GM23338 (cell line): ENCODE measurements around the gene FMOD. TPM values are rescaled to one million over a fixed set of nuclear protein-coding genes. Genes with fewer than 3 reads are reported as not detected.

Experiments used
- ATAC-seq: fragments of 200-7000 bp; cut with Tn5 transposase; 3 replicates; pipeline ENCODE4 v1.9.1; 2020
- DNase-seq: peaks from one replicate; pipeline ENCODE4 v3.0.0-alpha.2; 2015; ENCODE audit warnings: low spot score
- H2AFZ ChIP-seq: fragments of 200-600 bp; sonication (generic); 2 replicates; pipeline ENCODE4 v1.8.0; 2016; ENCODE audit warnings: antibody characterized with exemption, mild to moderate bottlenecking, moderate library complexity
- H3F3A ChIP-seq: fragments of 200-600 bp; sonication (generic); replicated peaks from 2 replicates; pipeline ENCODE4 v1.8.0; 2017; ENCODE audit warnings: antibody characterized with exemption, mixed run types, low read depth
- H3K27ac ChIP-seq: fragments of 200-600 bp; sonication (generic); 2 replicates; pipeline ENCODE4 v1.6.1; 2016; ENCODE audit warnings: low read depth
- H3K27me3 ChIP-seq: fragments of 200-600 bp; sonication (generic); 2 replicates; pipeline ENCODE4 v1.8.0; 2016; ENCODE audit warnings: mild to moderate bottlenecking, mixed run types, moderate library complexity; ENCODE audit not compliant: insufficient read depth
- H3K36me3 ChIP-seq: fragments of 200-600 bp; sonication (generic); 2 replicates; pipeline ENCODE4 v1.8.0; 2016; ENCODE audit warnings: mild to moderate bottlenecking; ENCODE audit not compliant: insufficient read depth
- H3K4me1 ChIP-seq: fragments of 200-600 bp; sonication (generic); 2 replicates; pipeline ENCODE4 v1.8.0; 2016; ENCODE audit warnings: mild to moderate bottlenecking, moderate library complexity; ENCODE audit not compliant: insufficient read depth
- H3K4me2 ChIP-seq: fragments of 200-600 bp; sonication (generic); 2 replicates; pipeline ENCODE4 v1.7.1; 2017; ENCODE audit warnings: mixed run types
- H3K4me3 ChIP-seq: fragments of 200-600 bp; sonication (generic); 2 replicates; pipeline ENCODE4 v1.6.1; 2016; ENCODE audit warnings: mixed run types
- H3K79me2 ChIP-seq: fragments of 200-600 bp; sonication (generic); replicated peaks from 2 replicates; pipeline ENCODE4 v1.8.0; 2017; ENCODE audit warnings: mild to moderate bottlenecking; ENCODE audit not compliant: insufficient read depth
- H3K9me2 ChIP-seq: fragments of 200-600 bp; sonication (generic); 2 replicates; pipeline ENCODE4 v1.8.0; 2017; ENCODE audit not compliant: insufficient read depth
- H4K20me1 ChIP-seq: fragments of 200-600 bp; sonication (generic); replicated peaks from 2 replicates; pipeline ENCODE4 v1.8.0; 2017; ENCODE audit warnings: mild to moderate bottlenecking; ENCODE audit not compliant: insufficient read depth
- H3K27ac Mint-ChIP-seq: 2 replicates; pipeline ENCODE4 v1.8.0; 2020; ENCODE audit warnings: inconsistent platforms, mild to moderate bottlenecking, moderate library complexity, mixed read lengths
- H3K27me3 Mint-ChIP-seq: 3 replicates; pipeline ENCODE4 v1.8.0; 2022; ENCODE audit warnings: low read depth, mild to moderate bottlenecking, moderate library complexity, mixed read lengths, inconsistent platforms; ENCODE audit not compliant: insufficient read depth, poor library complexity
- H3K36me3 Mint-ChIP-seq: 3 replicates; pipeline ENCODE4 v1.8.0; 2021; ENCODE audit warnings: low read depth, mild to moderate bottlenecking, inconsistent platforms, moderate library complexity, mixed read lengths
- H3K4me1 Mint-ChIP-seq: 3 replicates; pipeline ENCODE4 v1.8.0; 2020; ENCODE audit warnings: mild to moderate bottlenecking, inconsistent platforms, mixed read lengths
- H3K4me3 Mint-ChIP-seq: 3 replicates; pipeline ENCODE4 v1.8.0; 2021; ENCODE audit warnings: moderate library complexity, mild to moderate bottlenecking, inconsistent platforms, mixed read lengths
- H3K9me3 Mint-ChIP-seq: 3 replicates; pipeline ENCODE4 v1.8.0; 2020; ENCODE audit warnings: moderate library complexity, mild to moderate bottlenecking, inconsistent platforms, mixed read lengths
- CREB1 ChIP-seq: fragments of 250-450 bp; sonication (Bioruptor Pico); IDR thresholded peaks from 2 replicates; pipeline ENCODE4 v1.5.0; 2020; ENCODE audit warnings: low read depth, mild to moderate bottlenecking, moderate library complexity
- CTCF ChIP-seq, 2 experiments: fragments of 200-600 bp in 1 of 2; sonication (generic) in 1 of 2; conservative IDR thresholded peaks; 2 replicates each; pipeline versions ENCODE4 v1.5.1 to v1.6.1; 2016 to 2017; ENCODE audit warnings: antibody characterized with exemption in 2 of 2, low read depth in 2 of 2, mild to moderate bottlenecking in 2 of 2, moderate library complexity in 1 of 2
- EZH2 ChIP-seq: fragments of 200-600 bp; sonication (generic); IDR thresholded peaks from one replicate; pipeline ENCODE4 v1.8.0; 2017; ENCODE audit warnings: antibody characterized with exemption, mild to moderate bottlenecking, low read depth; ENCODE audit not compliant: unreplicated experiment
- EZH2phosphoT487 ChIP-seq: fragments of 200-600 bp; sonication (generic); IDR thresholded peaks from one replicate; pipeline ENCODE4 v1.8.1; 2018; ENCODE audit warnings: antibody characterized with exemption; ENCODE audit not compliant: unreplicated experiment
- JUNB ChIP-seq: IDR thresholded peaks from one replicate; pipeline ENCODE4 v1.6.1; 2016; ENCODE audit warnings: antibody characterized with exemption; ENCODE audit not compliant: unreplicated experiment
- NANOG ChIP-seq: IDR thresholded peaks from 2 replicates; pipeline ENCODE4 v1.6.1; 2016; ENCODE audit warnings: antibody characterized with exemption, borderline replicate concordance
- POLR2AphosphoS5 ChIP-seq: IDR thresholded peaks from 2 replicates; pipeline ENCODE4 v1.6.1; 2016; ENCODE audit warnings: antibody characterized with exemption, low read depth
- REST ChIP-seq: IDR thresholded peaks from one replicate; pipeline ENCODE4 v1.6.1; 2018; ENCODE audit warnings: antibody characterized with exemption; ENCODE audit not compliant: unreplicated experiment
- STAT1 ChIP-seq: IDR thresholded peaks from one replicate; pipeline ENCODE4 v1.6.1; 2016; ENCODE audit warnings: antibody characterized with exemption; ENCODE audit not compliant: unreplicated experiment
- ZNF114 ChIP-seq: fragments of 250-450 bp; sonication (Bioruptor Pico); IDR thresholded peaks from 2 replicates; pipeline ENCODE4 v1.5.0; 2020; ENCODE audit warnings: mild to moderate bottlenecking, moderate library complexity
- polyA plus RNA-seq: library from polyadenylated mRNA; unstranded; fragments of >200 nt; fragmentation: Nextera tagmentation; extraction: Ambion mirVana; gene quantifications from 2 replicates; pipeline ENCODE4 v1.2.1, GENCODE V29; 2016
- total RNA-seq: library from RNA; depleted of rRNA; stranded (reverse); fragments of >200 nt; shearing (Covaris generic); gene quantifications from 2 replicates; pipeline ENCODE4 v1.2.3, GENCODE V29; 2014
- TF ChIP-seq, protein P1 (sequence below): IDR thresholded peaks from 2 replicates; pipeline ENCODE4 v1.6.1; 2016; ENCODE audit warnings: antibody characterized with exemption
- TF ChIP-seq, protein P2 (sequence below): fragments of 250-450 bp; sonication (Bioruptor Pico); IDR thresholded peaks from 2 replicates; pipeline ENCODE4 v1.5.0; 2020; ENCODE audit warnings: mild to moderate bottlenecking, moderate library complexity

Gene FMOD
- total and polyA plus RNA-seq, 2 experiments from 2014 or later: 0.27 to 1.3 TPM

GRCh38 chr1:203381151-203381751, 30.3 kb upstream of the FMOD start (continued):
- no peak for TF ChIP-seq EZH2

GRCh38 chr1:203380420-203381150, 29.7 kb upstream of the FMOD start:
- DNase-seq (no peak), ATAC-seq (no peak)
- H3K27me3 Mint-ChIP-seq: no peaks in the 10 kb centered on the region
- Histone ChIP-seq H2AFZ (no peak overlapping the region), H3F3A (no peaks in the 10 kb centered on the region), H3K4me3 (no peak overlapping the region), H3K9me2 (no peaks in the 10 kb centered on the region), H3K27me3 (no peaks in the 10 kb centered on the region), H3K4me2 (no peak overlapping the region), H4K20me1 (no peaks in the 10 kb centered on the region), H3K4me1 (no peaks in the 10 kb centered on the region), H3K79me2 (no peaks in the 10 kb centered on the region), H3K27ac (no peak overlapping the region), H3K36me3 (no peaks in the 10 kb centered on the region)
- no peaks in the 10 kb centered on the region for H3K36me3 Mint-ChIP-seq
- H3K4me3 Mint-ChIP-seq: no peak overlapping the region
- H3K27ac Mint-ChIP-seq: no peak overlapping the region
- H3K9me3 Mint-ChIP-seq: no peaks in the 10 kb centered on the region
- H3K4me1 Mint-ChIP-seq: no peaks in the 10 kb centered on the region; the same call in 2 of the 3 replicates
- no peak for TF ChIP-seq EZH2
- TF ChIP-seq JUNB: no peak
- no peak for TF ChIP-seq CREB1 (CRISPR knock-in tag)
- TF ChIP-seq REST: no peak
- no peak for TF ChIP-seq CTCF (conservative IDR thresholded peaks at IDR 0.05; ENCODE audit: low read depth in 2 of 2)
- no peak for TF ChIP-seq ZNF114 (CRISPR knock-in tag)
- TF ChIP-seq NANOG: no peak
- TF ChIP-seq POLR2AphosphoS5: no peak
- no peak for TF ChIP-seq EZH2phosphoT487
- TF ChIP-seq, protein P1, sequence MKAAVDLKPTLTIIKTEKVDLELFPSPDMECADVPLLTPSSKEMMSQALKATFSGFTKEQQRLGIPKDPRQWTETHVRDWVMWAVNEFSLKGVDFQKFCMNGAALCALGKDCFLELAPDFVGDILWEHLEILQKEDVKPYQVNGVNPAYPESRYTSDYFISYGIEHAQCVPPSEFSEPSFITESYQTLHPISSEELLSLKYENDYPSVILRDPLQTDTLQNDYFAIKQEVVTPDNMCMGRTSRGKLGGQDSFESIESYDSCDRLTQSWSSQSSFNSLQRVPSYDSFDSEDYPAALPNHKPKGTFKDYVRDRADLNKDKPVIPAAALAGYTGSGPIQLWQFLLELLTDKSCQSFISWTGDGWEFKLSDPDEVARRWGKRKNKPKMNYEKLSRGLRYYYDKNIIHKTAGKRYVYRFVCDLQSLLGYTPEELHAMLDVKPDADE: no peak
- TF ChIP-seq, protein P2, sequence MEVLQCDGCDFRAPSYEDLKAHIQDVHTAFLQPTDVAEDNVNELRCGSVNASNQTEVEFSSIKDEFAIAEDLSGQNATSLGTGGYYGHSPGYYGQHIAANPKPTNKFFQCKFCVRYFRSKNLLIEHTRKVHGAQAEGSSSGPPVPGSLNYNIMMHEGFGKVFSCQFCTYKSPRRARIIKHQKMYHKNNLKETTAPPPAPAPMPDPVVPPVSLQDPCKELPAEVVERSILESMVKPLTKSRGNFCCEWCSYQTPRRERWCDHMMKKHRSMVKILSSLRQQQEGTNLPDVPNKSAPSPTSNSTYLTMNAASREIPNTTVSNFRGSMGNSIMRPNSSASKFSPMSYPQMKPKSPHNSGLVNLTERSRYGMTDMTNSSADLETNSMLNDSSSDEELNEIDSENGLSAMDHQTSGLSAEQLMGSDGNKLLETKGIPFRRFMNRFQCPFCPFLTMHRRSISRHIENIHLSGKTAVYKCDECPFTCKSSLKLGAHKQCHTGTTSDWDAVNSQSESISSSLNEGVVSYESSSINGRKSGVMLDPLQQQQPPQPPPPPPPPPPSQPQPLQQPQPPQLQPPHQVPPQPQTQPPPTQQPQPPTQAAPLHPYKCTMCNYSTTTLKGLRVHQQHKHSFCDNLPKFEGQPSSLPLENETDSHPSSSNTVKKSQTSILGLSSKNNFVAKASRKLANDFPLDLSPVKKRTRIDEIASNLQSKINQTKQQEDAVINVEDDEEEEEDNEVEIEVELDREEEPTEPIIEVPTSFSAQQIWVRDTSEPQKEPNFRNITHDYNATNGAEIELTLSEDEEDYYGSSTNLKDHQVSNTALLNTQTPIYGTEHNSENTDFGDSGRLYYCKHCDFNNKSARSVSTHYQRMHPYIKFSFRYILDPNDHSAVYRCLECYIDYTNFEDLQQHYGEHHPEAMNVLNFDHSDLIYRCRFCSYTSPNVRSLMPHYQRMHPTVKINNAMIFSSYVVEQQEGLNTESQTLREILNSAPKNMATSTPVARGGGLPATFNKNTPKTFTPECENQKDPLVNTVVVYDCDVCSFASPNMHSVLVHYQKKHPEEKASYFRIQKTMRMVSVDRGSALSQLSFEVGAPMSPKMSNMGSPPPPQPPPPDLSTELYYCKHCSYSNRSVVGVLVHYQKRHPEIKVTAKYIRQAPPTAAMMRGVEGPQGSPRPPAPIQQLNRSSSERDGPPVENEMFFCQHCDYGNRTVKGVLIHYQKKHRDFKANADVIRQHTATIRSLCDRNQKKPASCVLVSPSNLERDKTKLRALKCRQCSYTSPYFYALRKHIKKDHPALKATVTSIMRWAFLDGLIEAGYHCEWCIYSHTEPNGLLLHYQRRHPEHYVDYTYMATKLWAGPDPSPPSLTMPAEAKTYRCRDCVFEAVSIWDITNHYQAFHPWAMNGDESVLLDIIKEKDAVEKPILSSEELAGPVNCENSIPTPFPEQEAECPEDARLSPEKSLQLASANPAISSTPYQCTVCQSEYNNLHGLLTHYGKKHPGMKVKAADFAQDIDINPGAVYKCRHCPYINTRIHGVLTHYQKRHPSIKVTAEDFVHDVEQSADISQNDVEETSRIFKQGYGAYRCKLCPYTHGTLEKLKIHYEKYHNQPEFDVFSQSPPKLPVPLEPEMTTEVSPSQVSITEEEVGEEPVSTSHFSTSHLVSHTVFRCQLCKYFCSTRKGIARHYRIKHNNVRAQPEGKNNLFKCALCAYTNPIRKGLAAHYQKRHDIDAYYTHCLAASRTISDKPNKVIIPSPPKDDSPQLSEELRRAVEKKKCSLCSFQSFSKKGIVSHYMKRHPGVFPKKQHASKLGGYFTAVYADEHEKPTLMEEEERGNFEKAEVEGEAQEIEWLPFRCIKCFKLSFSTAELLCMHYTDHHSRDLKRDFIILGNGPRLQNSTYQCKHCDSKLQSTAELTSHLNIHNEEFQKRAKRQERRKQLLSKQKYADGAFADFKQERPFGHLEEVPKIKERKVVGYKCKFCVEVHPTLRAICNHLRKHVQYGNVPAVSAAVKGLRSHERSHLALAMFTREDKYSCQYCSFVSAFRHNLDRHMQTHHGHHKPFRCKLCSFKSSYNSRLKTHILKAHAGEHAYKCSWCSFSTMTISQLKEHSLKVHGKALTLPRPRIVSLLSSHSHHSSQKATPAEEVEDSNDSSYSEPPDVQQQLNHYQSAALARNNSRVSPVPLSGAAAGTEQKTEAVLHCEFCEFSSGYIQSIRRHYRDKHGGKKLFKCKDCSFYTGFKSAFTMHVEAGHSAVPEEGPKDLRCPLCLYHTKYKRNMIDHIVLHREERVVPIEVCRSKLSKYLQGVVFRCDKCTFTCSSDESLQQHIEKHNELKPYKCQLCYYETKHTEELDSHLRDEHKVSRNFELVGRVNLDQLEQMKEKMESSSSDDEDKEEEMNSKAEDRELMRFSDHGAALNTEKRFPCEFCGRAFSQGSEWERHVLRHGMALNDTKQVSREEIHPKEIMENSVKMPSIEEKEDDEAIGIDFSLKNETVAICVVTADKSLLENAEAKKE (CRISPR knock-in tag): no peak
- no peak for TF ChIP-seq STAT1
